GM15510 (cell line): ENCODE measurements around the gene ACVRL1.

Experiments used
- POLR2A ChIP-seq: IDR thresholded peaks from 3 replicates; pipeline ENCODE4 v1.6.1; 2011; ENCODE audit warnings: borderline replicate concordance; ENCODE audit not compliant: insufficient read length; ENCODE audit errors: extremely low read depth

ACVRL1 gene

DNA sequence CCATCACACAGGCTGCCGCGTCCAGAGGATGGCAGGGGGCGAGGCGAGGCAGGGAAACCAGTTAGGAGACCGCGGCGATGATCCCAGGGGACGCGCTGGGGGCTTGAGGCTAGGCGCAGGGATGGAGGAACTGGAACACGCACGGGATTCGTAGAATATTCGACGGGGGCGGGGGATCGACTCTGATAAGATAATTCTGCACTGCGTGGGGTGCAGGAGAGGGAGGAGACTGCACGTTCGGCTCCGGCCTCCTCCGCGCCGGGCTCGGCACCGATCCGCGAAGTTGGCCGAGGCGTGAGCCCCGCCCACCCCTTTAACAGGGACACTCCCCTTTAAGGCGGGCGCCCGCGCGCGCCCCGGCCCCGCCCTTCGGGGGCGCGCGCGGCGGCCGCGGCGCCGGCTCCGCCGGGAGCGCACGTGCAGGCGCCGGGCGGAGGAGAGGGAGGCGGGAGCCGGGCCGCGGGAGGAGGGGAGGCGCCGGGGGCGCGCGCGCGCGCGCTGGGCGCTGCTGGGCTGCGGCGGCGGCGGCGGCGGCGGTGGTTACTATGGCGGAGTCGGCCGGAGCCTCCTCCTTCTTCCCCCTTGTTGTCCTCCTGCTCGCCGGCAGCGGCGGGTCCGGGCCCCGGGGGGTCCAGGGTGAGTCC, 44.0 kb downstream of the ACVRL1 start, which contains the start of gene ACVR1B:
ACVR1B (plus strand) TSS at position 501 of the 644 bp plus-strand sequence; CDS start at position 546, 45 bp downstream.
- TF ChIP-seq POLR2A = no peak

DNA sequence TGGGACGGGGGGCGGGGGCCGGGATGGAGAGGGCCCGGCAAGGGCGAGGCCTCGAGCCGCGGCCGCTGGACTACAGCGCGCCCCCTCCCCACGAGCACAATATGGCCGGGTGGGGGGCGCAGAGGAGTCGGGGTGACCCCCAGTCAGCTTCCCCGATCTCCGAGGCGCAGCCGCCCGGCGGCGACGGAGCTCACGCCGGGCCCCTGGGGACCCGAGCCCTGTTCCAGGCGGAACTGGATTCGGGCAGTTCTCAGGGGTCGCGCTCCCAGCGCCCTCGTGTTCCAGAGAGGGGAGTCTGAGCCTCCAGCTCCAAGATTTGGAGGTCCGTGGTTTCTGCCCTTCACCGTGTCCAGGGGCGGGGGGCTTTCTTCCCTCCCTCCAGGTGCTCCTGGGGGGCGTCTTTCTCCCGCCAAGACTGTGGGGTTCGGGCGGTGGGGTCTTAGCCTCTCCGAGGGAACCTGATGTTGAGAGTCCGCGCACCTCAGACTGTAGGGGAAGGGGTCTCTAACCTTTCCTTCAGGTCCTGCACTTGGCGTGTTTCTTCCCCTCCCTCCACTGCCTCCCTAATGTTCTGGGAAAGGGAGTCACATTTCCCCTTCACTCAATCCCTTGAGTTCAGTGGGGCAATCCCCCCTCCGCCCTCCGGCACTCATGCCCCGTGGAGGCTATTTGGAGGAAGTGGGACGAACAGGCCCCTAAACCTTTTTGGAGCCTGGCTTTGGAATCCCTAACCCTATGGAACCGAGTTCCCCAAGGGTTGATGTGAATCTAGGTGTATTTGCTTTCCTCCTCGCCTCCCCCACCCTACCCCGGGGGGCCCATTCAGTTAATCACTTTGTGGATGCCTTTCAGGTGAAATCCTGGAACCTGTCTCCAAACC, 44.8 kb downstream of the ACVRL1 start:
- no peak for TF ChIP-seq POLR2A

DNA sequence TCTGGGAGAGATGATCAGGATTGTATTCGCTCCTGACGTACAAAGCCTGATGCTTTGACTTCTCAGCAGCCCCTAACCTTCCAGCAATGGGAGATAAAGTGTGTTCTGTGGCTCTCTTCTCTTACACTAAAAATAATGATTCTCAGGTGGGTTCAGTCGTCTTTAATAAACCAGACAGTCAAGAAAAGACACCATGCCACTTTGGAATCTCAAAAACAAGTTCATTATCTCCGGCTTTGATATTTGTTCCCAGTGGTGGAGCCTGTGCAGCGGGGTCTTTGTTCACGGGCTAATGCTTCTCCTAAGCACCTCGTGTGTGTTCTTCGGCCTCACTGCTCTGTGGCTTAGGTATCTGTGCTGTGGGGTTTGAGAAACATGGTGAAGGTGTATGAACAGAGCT, 45.8 kb downstream of the ACVRL1 start:
- TF ChIP-seq POLR2A = no peak

DNA sequence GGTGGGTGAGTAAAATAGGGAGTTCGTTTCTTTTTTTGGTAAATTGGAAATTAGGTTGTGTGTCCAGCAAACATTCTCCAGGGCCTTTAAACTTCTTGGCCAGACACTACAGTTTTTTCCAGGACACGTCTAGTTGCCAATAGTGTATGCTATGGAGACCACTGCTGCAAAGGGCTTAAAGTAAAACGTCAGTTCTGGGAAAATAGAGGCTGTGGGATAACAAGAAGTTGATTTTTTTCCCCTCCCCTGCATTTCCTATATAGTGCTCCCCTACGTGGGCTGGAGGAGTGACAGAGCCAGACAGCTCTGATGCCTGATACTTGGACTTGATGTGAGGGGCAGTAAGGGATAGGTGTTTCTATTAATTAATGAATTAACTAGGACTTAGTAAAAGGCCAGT, 46.6 kb downstream of the ACVRL1 start:
- TF ChIP-seq POLR2A = no peak

DNA sequence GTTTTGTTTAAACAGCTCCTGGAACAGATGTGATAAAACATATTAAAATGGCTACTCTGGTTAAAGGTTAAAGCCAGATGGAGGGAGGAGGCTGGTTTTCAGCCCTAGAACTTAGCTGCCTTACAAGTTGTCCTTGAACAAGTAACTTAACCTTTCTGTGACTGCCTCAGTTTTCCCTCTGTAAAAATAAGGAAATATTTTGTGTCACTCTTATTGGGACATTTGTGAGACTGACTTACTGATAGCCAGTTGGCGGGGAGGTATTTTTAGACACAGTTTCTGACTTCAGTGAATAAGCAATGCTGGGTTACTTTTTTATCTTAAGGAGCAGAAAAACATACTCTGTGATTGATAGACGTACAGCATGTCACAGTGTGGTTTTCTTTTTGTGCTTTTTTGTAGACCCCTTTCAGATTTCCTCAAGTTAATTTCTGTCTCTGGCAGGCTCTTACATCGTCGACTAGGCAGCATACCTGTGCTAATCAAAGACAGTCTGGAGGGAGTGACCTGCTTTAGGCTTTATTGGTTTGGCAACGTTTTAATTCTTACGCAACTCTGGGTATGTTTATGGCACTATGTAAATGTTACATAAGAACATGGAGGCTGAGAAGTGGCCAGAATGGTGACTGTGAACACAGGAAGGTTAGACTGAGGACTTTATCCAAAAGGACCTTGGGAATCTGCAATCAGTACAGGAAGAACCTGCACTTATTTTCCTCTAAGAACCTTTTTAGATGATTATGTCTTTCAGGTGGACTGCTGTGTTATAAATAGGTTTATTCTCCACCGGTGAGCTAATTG, 47.5 kb downstream of the ACVRL1 start:
- no peak for TF ChIP-seq POLR2A

DNA sequence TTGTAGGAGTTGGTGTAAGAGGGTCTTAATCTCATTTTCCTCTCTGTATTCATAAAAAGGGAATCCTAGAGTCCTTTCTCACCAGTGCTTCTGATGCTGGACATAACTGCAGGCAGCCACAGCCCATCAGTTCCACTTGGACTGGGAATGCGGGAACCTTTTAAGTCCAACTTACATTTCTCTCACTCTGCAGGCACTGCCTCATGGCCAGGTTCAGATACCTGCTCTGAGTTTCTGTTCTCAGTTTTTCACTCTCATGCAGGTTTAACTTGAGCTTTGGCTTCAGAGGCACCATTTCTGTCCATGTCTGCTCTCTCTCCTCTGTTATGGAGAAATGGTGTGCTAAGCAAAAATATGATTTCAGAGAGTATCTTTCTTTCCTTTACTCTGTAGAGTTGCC, 48.4 kb downstream of the ACVRL1 start:
- TF ChIP-seq POLR2A = no peak

DNA sequence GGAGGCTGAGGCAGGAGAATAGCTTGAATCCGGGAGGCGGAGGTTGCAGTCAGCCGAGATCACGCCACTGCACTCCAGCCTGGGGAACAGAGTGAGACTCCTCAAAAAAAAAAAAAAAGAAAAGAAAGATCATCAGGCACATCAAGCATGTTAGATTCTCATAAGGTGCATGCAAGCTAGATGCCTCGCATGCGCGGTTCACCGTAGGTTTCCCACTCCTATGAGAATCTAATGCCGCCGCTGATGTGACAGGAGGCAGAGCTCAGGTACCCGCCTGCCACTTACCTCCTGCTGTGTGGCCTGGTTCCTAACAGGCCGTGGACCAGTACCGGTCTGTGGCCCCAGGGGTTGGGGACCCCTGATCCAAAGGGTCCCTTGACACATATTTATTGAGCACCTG, 51.2 kb downstream of the ACVRL1 start:
- TF ChIP-seq POLR2A = no peak

DNA sequence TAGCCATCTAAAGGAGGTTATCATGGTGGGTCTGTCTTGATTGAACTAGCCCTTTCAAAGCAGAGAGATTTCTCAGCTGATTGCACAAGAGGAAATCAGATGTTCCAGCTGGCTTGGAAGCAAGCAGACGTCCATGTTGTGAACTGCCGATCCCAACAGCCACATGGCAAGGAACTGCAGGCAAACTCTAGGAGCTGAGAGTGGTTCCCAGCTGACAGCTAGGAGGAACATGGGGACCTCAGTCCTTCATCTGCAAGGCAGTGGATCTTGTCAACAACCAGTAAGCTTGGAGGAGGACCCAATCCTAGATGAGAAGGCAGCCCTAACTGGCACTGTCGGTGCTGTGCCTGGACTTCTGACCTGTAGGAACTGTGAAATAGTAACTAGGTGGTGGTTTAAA, 51.9 kb downstream of the ACVRL1 start:
- TF ChIP-seq POLR2A = no peak

DNA sequence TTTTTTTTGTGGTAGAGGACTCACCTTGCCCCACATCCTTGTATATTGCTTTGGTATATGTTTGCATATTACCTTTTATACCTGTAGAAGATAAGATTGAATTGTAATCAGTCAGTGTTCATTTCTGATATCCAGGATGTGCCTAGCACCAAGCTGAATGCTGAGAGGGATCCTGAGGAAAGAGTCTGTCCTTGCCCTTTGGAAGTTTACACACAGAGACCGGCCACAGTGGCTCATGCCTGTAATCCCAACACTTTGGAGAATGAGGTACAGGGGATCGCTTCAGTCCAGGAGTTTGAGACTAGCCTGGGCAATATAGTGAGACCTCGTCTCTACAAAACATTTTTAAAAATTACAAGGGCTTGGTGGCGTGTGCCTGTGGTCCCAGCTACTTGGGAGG, 52.6 kb downstream of the ACVRL1 start:
- TF ChIP-seq POLR2A = no peak

DNA sequence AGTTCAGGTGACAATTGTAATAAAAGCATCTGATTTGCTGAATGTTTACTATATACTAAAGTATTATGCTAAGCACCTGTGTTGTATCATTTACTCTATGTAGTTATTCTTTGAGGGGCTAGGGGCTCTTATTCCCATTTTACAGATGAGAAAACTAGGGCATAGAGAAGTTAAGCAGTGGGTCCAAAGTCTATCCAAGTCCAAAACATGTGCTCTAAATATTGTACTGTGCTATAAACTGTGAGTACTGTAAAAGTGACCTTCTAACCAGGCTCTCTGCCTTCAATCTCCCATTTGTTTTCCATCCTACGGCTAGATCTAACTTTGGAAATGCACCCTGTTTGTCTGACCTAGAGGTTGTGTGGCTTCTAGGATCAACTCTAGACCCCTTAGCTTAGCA, 53.2 kb downstream of the ACVRL1 start:
- no peak for TF ChIP-seq POLR2A

DNA sequence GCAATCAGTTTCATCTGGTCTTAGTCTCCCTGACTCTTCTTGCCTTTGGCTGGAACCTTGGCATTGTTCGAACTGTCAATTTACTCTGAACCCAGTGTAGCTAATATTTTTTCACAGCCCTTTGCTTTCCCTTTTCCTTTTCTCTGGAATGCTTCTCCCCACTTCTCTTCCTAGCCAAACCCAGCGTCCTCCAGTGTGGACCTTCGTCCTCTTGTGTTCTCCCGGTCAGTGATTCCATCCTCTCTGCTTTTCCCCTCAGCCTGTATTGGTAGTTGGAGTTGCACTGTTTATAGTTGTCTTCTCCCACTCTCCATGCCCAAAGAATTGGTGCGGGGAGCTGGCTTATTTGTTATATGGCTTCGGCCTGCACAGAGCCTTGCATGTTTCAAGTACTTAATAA, 53.6 kb downstream of the ACVRL1 start:
- no peak for TF ChIP-seq POLR2A

DNA sequence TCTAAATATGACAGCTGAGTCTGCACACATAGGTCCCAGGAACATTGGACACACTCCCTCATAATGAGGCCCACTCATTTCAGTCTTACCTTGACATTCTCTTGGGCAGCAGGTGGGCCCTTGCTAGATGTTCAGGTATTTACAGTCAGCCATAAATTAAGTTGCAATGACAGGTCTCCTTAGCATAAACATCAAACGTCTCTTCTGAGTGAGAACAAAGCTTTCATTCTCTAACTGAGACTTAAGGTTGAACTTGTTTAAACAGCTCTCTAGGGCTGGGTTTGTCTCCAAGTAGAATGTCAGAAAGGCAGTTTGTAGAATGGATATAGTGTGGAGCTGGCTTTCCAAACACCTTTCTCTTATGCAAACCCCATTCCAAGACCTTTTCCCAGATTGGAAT, 54.5 kb downstream of the ACVRL1 start:
- no peak for TF ChIP-seq POLR2A

DNA sequence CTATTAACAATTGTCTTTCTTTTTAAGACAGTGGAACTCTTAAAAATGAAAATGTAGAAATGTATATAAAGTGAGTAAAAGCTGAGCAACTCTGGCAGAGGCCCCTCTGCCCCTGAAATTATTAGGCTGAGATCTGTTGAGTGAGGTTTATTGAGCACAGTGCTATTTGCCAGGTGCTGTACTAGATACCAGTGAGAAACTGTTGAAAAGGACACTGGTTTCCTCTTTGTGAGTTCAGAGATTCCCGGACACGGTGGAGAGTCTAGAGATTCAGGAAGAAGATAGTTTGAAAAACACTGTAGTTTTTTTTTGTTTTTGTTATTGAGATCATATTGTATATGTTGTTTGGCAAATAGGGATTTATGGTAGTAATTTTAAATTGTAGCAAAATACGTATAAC, 55.4 kb downstream of the ACVRL1 start:
- no peak for TF ChIP-seq POLR2A

DNA sequence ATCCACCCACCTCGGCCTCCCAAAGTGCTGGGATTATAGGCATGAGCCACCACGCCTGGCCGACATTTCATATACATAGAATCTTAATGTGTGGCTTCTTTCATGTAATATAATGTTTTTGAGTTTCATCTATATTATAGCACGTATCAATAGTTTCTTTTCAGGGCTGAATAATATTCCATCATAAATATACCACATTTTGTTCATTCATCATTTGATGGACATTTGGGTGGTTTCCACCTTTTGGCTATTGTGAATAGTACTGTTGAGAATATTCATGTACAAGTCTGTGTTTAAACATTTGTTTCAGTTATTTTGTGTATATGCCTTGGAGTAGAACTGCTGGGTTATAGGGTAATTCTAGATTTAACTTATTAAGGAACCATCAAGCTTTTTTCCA, 56.2 kb downstream of the ACVRL1 start:
- no peak for TF ChIP-seq POLR2A

DNA sequence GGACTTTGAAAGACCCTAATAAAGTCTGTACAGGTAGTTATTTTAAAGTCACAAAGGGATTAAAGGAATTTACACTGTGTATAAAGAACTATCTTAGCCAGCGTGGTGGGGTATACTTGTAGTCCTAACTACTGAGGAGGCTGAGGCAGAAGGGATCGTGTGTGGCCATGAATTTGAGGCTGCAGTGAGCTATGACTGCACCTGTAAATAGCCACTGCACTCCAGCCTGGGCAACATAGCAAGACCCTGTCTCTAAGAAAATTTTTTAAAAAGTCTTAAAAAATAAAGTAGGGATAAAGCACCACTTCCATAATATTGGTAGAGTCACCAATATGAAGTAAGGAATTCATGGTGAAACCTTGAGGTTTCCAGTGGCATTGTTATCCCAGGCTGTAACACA, 62.3 kb downstream of the ACVRL1 start:
- no peak for TF ChIP-seq POLR2A
